GM23338 (cell line): ENCODE measurements around the gene MAP3K13.

Experiments used
- CTCF ChIP-seq, 2 experiments: fragments of 200-600 bp in 1 of 2; sonication (generic) in 1 of 2; conservative IDR thresholded peaks; 2 replicates each; pipeline versions ENCODE4 v1.5.1 to v1.6.1; 2016 to 2017; ENCODE audit warnings: antibody characterized with exemption in 2 of 2, low read depth in 2 of 2, mild to moderate bottlenecking in 2 of 2, moderate library complexity in 1 of 2
- ETS1 ChIP-seq: IDR thresholded peaks from 2 replicates; pipeline ENCODE4 v1.6.1; 2016; ENCODE audit warnings: antibody characterized with exemption
- EZH2 ChIP-seq: fragments of 200-600 bp; sonication (generic); IDR thresholded peaks from one replicate; pipeline ENCODE4 v1.8.0; 2017; ENCODE audit warnings: antibody characterized with exemption, mild to moderate bottlenecking, low read depth; ENCODE audit not compliant: unreplicated experiment
- EZH2phosphoT487 ChIP-seq: fragments of 200-600 bp; sonication (generic); IDR thresholded peaks from one replicate; pipeline ENCODE4 v1.8.1; 2018; ENCODE audit warnings: antibody characterized with exemption; ENCODE audit not compliant: unreplicated experiment
- POLR2AphosphoS5 ChIP-seq: IDR thresholded peaks from 2 replicates; pipeline ENCODE4 v1.6.1; 2016; ENCODE audit warnings: antibody characterized with exemption, low read depth
- REST ChIP-seq: IDR thresholded peaks from one replicate; pipeline ENCODE4 v1.6.1; 2018; ENCODE audit warnings: antibody characterized with exemption; ENCODE audit not compliant: unreplicated experiment

GRCh38 chr3:185363662-185364203 lies 797 bp downstream of the MAP3K13 start:
- no peak for TF ChIP-seq CTCF (conservative IDR thresholded peaks at IDR 0.05; ENCODE audit: low read depth in 2 of 2)
- no peak for TF ChIP-seq REST
- TF ChIP-seq EZH2 = no peak
- no peak for TF ChIP-seq EZH2phosphoT487
- TF ChIP-seq POLR2AphosphoS5 = no peak
- TF ChIP-seq ETS1 = no peak
